T47D (cell line): ENCODE measurements around the gene USP40.

Source experiments
- DNase-seq, 2 experiments: peaks; one replicate each; pipeline versions ENCODE4 v3.0.0 to v3.0.0-alpha.2; 2011 to 2012; ENCODE audit warnings: low read depth in 1 of 2, low spot score in 1 of 2
- JUND ChIP-seq: IDR thresholded peaks from 2 replicates; pipeline ENCODE4 v1.6.1; 2012; ENCODE audit warnings: low read depth
- in situ Hi-C: cut with HindIII; loops from 2 replicates; pipeline ENCODE4 v1.10.0; 2016; ENCODE audit warnings: low sequenced_read_pairs, low pct_unique_long_range_greater_than_20kb

Gene USP40

DNA sequence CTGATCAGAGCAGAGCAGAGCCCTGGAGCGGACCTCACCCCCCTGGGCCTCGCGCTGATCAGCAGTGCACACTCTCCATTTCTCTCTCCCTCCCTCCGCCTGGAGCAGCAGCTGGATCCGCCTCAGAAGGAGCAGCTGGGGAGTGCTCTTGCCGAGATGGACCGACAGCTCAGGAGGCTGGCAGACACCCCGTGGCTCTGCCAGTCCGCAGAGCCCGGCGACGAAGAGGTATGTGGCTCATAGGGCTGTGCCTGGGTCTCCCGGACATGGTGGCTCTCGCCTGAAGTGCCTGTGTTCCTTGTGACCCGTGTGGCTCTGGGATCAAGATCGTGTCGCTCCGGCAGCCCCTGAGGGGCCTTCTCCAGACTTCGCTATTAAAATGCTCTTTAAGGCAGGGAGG lies 102.5 kb downstream of the USP40 start:
- in situ Hi-C loops = no loop called here
- TF ChIP-seq JUND = no peak
- no peak for DNase-seq

DNA sequence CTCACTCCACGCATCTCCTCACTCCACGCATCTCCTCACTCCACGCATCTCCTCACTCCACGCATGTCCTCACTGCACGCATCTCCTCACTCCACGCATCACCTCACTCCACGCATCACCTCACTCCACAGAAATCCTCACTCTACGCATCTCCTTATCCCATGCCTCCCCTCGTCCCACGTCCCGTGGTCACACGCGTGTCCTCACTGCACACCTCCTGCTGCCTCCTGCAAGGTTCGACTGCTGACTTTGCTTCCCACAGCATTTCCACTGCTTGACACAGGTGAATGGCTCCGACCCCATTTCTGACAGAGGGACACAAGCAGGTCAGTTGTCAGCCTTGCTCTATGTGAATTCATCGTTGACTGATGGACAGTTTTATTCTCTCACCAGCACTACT lies 103.0 kb downstream of the USP40 start:
- no peak for DNase-seq
- in situ Hi-C loops = no loop called here
- no peak for TF ChIP-seq JUND

DNA sequence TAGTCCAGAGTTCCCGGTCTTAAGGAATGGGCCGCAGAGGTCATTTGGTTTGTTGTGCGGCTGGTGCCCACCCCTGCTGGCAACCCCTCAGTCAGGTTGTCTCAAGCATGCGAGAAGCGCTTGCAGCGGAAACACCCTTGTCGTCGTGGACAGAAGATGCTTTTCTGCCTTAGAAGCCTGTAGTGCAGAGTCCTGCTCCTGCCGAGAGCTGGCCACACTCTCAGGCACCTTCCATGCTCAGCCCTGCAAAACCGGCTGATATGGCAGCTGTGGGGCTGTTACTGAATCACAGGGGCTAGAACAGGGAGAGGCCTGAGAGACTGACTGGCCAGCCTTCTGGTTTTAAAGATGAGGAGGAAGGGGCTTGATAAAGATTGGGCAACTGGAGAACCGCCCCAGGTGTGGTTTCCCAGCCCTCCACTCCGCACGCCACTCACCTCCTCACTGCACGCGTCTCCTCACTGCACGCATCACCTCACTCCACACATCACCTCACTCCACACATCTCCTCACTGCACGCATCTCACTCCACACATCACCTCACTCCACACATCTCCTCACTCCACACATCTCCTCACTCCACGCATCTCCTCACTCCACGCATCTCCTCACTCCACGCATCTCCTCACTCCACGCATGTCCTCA lies 103.6 kb downstream of the USP40 start:
- no peak for TF ChIP-seq JUND
- in situ Hi-C loops = no loop called here
- DNase-seq = no peak

DNA sequence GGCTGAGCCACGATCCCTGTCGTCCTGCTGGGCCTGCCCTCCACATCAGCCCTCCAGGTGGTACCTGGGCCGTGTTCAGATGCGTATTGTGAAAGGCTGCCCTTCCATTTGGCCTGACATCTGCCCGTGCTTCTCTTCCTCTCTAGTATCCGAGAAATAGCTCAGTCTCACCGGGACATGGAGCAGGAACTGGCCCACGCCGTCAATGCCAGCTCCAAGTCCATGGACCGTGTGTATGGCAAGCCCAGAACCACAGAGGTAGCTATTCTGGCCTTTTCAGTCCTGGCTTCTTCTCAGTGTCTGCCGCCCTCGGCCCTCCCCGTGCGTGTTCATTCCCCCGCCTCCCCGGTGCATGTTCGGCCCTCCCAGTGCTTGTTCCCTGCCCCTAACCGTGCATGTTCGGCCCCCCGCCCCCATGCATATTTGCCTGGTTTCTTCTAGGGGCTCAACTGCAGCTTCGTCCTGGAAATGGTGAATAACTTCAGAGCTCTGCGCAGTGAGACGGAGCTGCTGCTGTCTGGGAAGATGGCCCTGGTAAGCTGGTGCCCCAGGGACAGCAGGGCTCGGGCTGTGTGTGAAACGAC lies 104.3 kb downstream of the USP40 start:
- no peak for DNase-seq
- in situ Hi-C loops = no loop called here
- no peak for TF ChIP-seq JUND

DNA sequence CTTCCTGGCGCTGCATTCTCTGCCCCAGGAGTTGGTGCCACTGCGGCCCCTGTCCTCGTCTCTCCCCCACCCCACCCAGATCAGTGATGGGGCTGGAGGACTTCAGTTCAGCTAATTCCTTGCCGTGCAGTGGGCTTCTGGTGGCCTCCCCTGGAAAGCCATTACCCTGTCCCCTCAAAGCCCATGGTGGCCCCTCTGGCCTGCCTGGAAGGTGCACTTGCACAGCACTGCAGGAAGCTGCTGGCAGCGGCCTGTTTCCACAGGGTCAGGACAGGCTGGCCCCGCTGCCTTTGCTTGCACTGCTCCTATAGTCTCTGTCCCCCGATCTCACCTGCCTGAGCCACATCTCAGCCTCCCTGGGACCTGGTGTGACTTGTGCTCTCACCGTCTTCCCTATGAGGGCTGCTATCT lies 105.1 kb downstream of the USP40 start:
- DNase-seq = no peak
- in situ Hi-C loops = no loop called here
- TF ChIP-seq JUND = no peak

GRCh38 chr2:233460726-233461441 lies 105.7 kb downstream of the USP40 start:
- no peak for TF ChIP-seq JUND
- in situ Hi-C loops = no loop called here
- no peak for DNase-seq

DNA sequence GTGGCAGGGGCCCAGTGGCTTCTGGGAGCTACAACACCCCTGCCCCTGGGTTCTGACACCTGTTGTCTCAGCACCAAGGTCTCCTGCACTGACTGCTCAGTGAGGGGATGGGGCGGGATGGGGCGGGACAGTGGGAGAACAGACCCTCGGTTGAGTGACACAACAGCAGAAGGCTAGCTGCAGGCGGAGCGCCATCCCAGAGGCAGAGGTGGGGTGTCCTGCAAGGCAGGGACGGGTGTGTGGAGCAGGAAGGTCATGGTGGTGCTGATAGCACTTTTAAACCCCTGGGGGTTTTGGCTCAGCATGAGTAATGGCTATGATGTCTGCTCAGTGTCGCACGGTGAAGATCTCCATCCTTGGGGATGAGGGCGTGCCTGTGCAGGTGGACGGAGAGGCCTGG lies 107.2 kb downstream of the USP40 start:
- DNase-seq = no peak
- no peak for TF ChIP-seq JUND
- in situ Hi-C loops = no loop called here

DNA sequence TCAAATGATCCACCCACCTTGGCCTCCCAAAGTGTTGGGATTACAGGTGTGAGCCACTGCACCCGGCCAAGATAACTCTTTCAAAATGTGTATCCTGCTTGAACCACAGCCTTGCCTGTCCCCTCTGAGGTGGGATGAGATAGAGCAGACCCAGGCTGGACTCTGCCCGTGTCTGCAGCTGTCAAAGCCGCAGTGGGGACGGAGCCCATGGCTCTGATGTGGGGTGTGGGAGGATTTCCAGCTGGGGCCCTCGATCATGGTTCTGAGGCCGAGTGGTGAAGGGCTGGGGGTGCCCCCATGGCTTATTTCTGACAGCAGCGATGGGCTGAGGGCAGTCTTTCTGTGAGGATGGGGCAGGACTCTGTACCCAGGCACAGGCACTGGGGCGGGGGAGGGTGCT lies 107.8 kb downstream of the USP40 start:
- in situ Hi-C loops = no loop called here
- no peak for TF ChIP-seq JUND
- no peak for DNase-seq

DNA sequence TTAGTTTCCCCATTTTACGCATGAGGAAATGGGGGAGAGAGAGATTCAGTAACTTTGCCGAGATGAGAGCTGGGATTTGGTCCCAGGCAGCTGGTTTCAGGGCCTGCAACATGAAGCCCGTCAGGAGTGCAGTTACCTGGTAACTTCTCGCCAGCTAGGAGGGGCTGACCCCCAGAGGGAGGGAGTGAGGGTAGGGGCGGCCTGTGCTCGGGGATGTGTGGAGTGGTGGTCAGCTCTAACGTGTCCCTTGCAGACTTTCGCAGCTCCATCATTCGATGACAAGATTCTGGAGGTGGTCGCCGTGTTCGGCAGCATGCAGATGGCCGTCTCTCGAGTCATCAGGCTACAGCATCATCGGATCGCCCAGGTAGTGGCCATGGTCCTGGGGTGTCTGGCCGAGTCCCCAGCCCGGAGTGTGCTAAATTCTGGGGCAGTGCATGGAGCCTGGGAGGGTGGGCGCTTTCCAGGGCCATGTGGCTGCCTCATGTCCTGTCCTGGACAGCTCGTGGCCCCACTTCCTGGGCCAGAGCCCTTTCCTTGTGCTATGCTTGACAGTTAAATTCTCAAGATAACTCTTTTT lies 108.5 kb downstream of the USP40 start:
- in situ Hi-C loops = no loop called here
- no peak for TF ChIP-seq JUND
- no peak for DNase-seq

DNA sequence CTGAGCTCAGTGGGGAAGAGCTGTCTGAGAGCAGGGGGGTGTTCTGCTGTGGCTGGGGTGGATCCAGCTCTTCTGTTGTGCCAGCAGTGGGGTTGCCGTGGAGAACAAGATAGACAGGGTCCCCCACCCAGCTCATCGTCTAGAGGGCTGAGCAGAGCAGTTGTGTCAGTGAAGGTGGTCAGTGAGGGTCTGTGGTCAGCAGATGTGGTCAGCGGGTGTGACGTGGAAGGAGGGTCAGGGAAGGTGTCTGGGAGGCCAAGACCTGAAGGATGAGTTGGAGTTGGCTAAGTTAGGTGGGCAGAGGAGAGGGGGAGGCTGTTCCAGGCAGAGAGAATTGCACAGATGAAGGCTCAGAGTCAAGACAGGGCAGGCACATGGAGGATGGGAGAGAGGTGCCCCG lies 109.2 kb downstream of the USP40 start:
- no peak for TF ChIP-seq JUND
- in situ Hi-C loops = no loop called here
- no peak for DNase-seq

DNA sequence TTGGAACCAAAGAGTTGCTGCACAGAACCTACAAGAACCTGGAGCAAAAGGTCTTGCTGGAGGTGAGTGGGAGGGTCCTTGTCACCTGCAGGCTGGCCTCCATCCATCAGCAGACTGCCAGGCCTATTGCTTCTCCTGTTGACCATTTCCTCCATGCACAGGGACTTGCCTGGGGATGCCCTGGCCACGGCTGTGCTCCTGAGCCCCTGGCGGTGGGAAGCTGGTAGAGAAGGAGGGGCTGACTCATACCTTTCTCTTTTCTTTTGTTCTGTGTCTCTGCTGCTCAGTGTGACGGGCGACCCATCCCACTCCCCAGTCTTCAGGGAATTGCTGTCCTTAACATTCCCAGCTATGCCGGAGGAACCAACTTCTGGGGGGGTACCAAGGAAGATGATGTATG lies 109.6 kb downstream of the USP40 start:
- TF ChIP-seq JUND = no peak
- DNase-seq = no peak
- in situ Hi-C loops = no loop called here

DNA sequence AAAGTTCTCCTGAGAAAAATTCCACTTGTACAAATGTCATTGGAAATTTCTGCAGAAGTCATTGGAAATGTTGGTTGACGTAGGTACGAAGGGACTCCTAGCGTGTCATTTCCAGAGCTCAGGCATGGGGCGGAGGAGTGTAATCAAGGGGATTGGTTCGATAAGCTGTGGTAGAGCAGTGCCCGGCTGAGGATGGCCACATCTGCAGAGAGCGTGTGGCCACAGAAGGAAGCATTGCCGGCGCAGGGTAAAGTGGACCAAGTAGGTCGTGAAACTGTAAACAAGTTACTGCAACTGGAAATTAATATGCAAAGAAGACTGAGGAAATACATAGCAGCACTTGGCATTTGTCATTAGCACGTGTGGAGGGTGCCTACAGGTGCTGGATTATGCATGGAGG lies 110.5 kb downstream of the USP40 start:
- no peak for DNase-seq
- in situ Hi-C loops = no loop called here
- TF ChIP-seq JUND = no peak

GRCh38 chr2:233455491-233455890 lies 111.1 kb downstream of the USP40 start:
- no peak for TF ChIP-seq JUND
- in situ Hi-C loops = no loop called here
- no peak for DNase-seq
